Esophagus squamous epithelium (tissue), 5 donors: ENCODE data around the gene CDC14B. TPM values are rescaled to one million over a fixed set of nuclear protein-coding genes. Genes with fewer than 3 reads are reported as not detected.
"Not testable (repeated sequence)": the region's sequence is repeated elsewhere in the genome, so short reads cannot be mapped to it uniquely, and the experiment has no call there.

ENCODE experiments used
- DNase-seq: peaks from one replicate; lab custom pipeline; 2025; lab: John Stamatoyannopoulos, UW
- H3K27ac ChIP-seq, 4 donors: fragments of 200-600 bp; sonication (generic); one replicate each; pipeline ENCODE4 v1.5.1; 2016 to 2019; ENCODE audit warnings: mild to moderate bottlenecking in 1 of 4
- H3K27me3 ChIP-seq, 4 donors: fragments of 200-600 bp; sonication (generic); 1 replicate in 3 of 4; 2 replicates in 1 of 4; pipeline versions ENCODE4 v1.5.1 to v1.6.0; 2017 to 2021; ENCODE audit warnings: antibody characterized with exemption in 1 of 4
- H3K36me3 ChIP-seq, 3 donors: fragments of 200-600 bp; sonication (generic); one replicate each; pipeline ENCODE4 v1.5.1; 2016 to 2019
- H3K4me1 ChIP-seq, 3 donors: fragments of 200-600 bp; sonication (generic); one replicate each; pipeline ENCODE4 v1.5.1; 2017 to 2019
- H3K4me3 ChIP-seq, 4 donors: fragments of 200-600 bp; sonication (generic); 1 replicate in 3 of 4; 2 replicates in 1 of 4; pipeline ENCODE4 v1.5.1; 2016 to 2019; ENCODE audit warnings: mild to moderate bottlenecking in 2 of 4, moderate library complexity in 1 of 4
- H3K9me3 ChIP-seq, 3 donors: fragments of 200-600 bp; sonication (generic); one replicate each; pipeline ENCODE4 v1.5.1; 2016 to 2019
- POLR2A ChIP-seq, 4 donors: fragments of 450-650 bp; IDR thresholded peaks; one replicate each; pipeline ENCODE4 v1.6.1; 2017; ENCODE audit warnings: antibody characterized with exemption in 4 of 4, mild to moderate bottlenecking in 4 of 4, moderate library complexity in 3 of 4
- WGBS, 2 donors: methylation state at CpG; one replicate each; pipeline ENCODE4 v1.1.5; 2018; 5-methylcytosine and 5-hydroxymethylcytosine counted together
- intact Hi-C: fragments of 100-400 bp; cut with DNase I; formaldehyde crosslinking; loops from one replicate; pipeline ENCODE4 v1.15.0; 2022
- total RNA-seq, 4 donors: library from RNA; depleted of rRNA; stranded (reverse); fragments of >200 nt; gene quantifications; one replicate each; pipeline ENCODE4 v1.1.0, GENCODE V29; 2016
- TF ChIP-seq, protein P1 (sequence below), 6 experiments: fragments of 450-650 bp in 4 of 6; fragments of 200-600 bp in 2 of 6; sonication (generic) in 2 of 6; IDR thresholded peaks; one replicate each; pipeline ENCODE4 v1.5.1; 2016 to 2019; ENCODE audit warnings: antibody characterized with exemption in 6 of 6, mild to moderate bottlenecking in 4 of 6, moderate library complexity in 4 of 6
- donor health status: DM: yes; HTN: yes; CAD: no.

Gene CDC14B
- 10 to 100 TPM in 2 of 4 donors, 1 to 10 TPM in 2; 2.7 to 14.8 (median 9.1) TPM for total RNA-seq

DNA sequence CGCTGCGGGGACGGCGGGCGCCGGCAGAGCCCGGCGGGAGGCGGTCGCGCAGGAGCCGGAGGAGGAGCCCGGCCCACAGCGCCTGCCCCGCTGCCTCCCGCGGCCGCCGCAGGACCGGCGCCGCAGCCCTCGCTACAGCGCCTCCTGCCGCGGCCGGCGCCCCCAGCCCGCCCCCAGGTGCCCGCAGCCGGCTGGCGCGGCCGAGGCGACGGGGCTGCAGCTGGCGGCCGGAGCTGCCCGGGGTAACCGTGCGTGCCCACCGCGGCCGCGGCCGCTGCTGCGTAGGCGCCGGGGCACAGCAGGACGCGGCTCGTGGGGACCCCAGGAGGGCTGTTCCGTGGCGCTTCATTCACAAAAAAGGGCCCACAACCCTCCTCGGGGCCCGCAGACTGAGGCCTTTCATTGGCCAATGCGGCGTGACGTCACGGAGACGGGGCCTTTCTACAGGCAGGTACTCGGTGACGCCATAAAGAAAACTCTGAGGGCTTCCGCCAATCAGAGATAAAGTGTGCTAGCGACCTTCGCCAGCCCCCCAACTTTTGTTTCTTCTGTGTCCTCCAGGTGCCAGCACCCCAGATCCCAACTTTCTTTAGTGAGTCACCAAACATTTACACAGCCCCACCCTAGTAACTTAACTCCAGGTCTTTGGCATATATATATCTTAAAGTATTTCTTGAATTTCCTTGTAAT is at the start of gene CDC14B:
TSS of gene CDC14B (minus strand) at position 353 of the 690 bp plus-strand sequence. CDS start 465 bp downstream, outside the sequence.
- Histone ChIP-seq H3K27ac (peak within 1 kb of the TSS; percentile 80 to 87 (median 84)), H3K4me3 (peak within 1 kb of the TSS; percentile 54 to 89 (median 82)), H3K36me3 (no peaks in the 10 kb centered on the region), H3K4me1 (peaks cover 7 to 27% (median 8%) of the 10 kb centered on the region in 3 donors), H3K27me3 (peaks cover 0 to 11% (median 0%) of the 10 kb centered on the region in 4 donors), H3K9me3 (no peaks in the 10 kb centered on the region)
- TF ChIP-seq, protein P1, sequence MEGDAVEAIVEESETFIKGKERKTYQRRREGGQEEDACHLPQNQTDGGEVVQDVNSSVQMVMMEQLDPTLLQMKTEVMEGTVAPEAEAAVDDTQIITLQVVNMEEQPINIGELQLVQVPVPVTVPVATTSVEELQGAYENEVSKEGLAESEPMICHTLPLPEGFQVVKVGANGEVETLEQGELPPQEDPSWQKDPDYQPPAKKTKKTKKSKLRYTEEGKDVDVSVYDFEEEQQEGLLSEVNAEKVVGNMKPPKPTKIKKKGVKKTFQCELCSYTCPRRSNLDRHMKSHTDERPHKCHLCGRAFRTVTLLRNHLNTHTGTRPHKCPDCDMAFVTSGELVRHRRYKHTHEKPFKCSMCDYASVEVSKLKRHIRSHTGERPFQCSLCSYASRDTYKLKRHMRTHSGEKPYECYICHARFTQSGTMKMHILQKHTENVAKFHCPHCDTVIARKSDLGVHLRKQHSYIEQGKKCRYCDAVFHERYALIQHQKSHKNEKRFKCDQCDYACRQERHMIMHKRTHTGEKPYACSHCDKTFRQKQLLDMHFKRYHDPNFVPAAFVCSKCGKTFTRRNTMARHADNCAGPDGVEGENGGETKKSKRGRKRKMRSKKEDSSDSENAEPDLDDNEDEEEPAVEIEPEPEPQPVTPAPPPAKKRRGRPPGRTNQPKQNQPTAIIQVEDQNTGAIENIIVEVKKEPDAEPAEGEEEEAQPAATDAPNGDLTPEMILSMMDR (IDR thresholded peaks at IDR 0.05) = peak in 3 of 6 experiments; percentile 12 to 27 (median 16)
- TF ChIP-seq POLR2A (IDR thresholded peaks at IDR 0.05) = peak in 1 of 4 donors; percentile 35
- no peak for DNase-seq
- intact Hi-C loops = no loop called here
- 5 to 15% methylated on average over 10 to 11 of the region's 66 CpGs for WGBS, 2 donors

DNA sequence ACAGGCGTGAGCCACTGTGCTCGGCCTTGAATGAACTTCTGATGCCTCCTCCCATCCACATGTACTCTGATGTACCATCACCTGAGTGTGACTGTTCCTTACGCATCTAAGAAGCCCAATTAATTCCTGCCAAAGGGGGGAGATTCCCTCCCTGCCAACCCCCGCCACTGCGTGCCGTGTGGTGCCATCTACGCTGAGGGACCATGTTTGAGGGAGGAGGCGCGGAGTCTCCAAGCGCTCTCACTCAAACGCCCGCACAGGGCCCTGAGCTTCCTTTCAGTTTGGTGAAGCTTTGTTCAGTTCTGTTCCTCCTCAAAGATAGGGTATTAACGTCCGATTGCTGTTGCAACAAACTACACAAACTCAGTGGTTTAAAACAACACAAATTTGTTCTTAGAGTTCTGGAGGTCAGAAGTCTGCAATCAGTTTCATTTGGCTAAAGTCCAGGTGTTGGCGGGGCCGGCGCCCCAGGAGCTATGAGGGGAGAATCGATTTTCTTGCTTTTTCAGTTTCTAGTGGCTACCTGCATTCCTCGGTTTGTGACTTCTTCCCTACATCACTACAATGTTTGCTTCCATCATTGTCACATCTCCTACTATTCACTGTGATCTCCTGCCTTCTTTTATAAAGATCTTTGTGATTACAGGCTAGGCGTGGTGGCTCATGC is 49.4 kb upstream of the CDC14B start:
- Histone ChIP-seq H3K36me3 (no peaks in the 10 kb centered on the region), H3K9me3 (no peaks in the 10 kb centered on the region), H3K4me1 (no peaks in the 10 kb centered on the region), H3K27ac (no peak overlapping the region), H3K4me3 (no peak overlapping the region), H3K27me3 (no peaks in the 10 kb centered on the region)
- no peak for DNase-seq
- intact Hi-C loops = loop anchor here (10.0 kb wide), 2 partner anchors 234 to 344 kb away; no protein-coding TSS in a partner anchor
- WGBS, 2 donors = 91 to 95% methylated on average over 15 to 20 of the region's 20 CpGs
- no peak for TF ChIP-seq POLR2A (IDR thresholded peaks at IDR 0.05)
- TF ChIP-seq, protein P1 (IDR thresholded peaks at IDR 0.05) = no peak

DNA sequence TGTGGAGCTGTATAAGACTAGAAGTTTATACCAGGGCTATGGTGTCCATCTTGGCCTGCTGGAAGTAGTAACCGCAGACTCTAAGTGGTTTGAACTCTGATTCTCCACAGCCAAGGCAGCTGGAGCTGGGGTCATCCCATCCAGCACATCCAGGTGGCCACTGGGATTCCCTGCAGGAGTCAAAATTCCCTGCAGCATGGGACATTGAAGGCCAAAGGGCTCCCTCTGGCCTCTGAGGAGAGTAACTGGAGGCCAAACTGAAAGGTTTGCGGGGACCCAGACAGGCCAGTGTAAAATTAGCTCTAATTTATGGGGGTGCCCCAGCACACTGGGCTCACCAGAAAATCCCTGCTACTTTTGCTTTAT is 47.7 kb upstream of the CDC14B start:
- no peaks in the 10 kb centered on the region for H3K4me1 ChIP-seq
- TF ChIP-seq, protein P1 (IDR thresholded peaks at IDR 0.05) = no peak
- TF ChIP-seq POLR2A (IDR thresholded peaks at IDR 0.05) = no peak
- H3K36me3 ChIP-seq = no peaks in the 10 kb centered on the region
- no peak overlapping the region for H3K27ac ChIP-seq
- H3K9me3 ChIP-seq = no peaks in the 10 kb centered on the region
- H3K4me3 ChIP-seq = no peak overlapping the region
- DNase-seq = no peak
- 100% methylated on average over 2 of the region's 2 CpGs; no CpG with 5 or more reads in 1 of the 2 donors for WGBS, 2 donors
- intact Hi-C loops = loop anchor here (10.0 kb wide), 2 partner anchors 233 to 343 kb away; no protein-coding TSS in a partner anchor
- H3K27me3 ChIP-seq = no peaks in the 10 kb centered on the region

DNA sequence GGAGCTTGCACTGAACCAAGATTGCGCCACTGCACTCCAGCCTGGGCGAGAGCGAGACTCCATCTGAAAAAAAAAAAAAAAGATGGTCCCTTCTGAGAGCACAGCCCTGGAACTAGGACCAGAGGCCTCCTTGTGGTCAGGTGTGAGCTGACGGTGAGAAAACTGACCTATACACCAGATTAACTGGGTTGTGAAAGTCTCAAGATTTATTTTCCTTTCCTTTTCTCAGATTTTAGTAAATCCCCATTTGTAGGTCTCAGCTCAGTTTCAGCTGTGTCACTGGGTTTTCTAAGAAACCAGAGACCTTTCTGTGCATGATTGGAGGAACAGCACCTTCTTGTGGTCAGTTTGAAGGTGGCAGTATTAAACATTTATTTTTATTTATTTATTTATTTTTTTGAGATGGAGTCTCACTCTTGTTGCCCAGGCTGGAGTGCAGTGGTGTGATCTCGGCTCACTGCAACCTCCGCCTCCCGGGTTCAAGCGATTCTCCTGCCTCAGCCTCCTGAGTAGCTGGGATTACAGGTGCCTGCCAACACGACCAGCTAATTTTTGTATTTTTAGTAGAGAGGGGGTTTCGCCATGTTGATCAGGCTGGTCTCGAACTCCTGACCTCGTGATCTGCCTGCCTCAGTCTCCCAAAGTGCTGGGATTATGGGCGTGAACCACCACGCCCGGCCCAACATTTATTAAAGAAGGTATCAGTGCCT is 47.2 kb upstream of the CDC14B start:
- WGBS, 2 donors = 58 to 70% methylated on average over 9 to 12 of the region's 15 CpGs
- intact Hi-C loops = loop anchor here (10.0 kb wide), 2 partner anchors 232 to 342 kb away; no protein-coding TSS in a partner anchor
- not testable (repeated sequence) for DNase-seq

More for the DNA sequence above, 47.2 kb upstream of the CDC14B start:
- H3K4me1 ChIP-seq, H3K9me3 ChIP-seq, H3K27me3 ChIP-seq, H3K27ac ChIP-seq, H3K36me3 ChIP-seq, H3K4me3 ChIP-seq: not testable (repeated sequence)
- TF ChIP-seq, protein P1 (IDR thresholded peaks at IDR 0.05) = peak; percentile 40 to 82 (median 76)
